ENCODE data around the gene APLF. TPM values are rescaled to one million over a fixed set of nuclear protein-coding genes. Genes with fewer than 3 reads are reported as not detected.

The APLF gene, protein sequence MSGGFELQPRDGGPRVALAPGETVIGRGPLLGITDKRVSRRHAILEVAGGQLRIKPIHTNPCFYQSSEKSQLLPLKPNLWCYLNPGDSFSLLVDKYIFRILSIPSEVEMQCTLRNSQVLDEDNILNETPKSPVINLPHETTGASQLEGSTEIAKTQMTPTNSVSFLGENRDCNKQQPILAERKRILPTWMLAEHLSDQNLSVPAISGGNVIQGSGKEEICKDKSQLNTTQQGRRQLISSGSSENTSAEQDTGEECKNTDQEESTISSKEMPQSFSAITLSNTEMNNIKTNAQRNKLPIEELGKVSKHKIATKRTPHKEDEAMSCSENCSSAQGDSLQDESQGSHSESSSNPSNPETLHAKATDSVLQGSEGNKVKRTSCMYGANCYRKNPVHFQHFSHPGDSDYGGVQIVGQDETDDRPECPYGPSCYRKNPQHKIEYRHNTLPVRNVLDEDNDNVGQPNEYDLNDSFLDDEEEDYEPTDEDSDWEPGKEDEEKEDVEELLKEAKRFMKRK
- 1.8 TPM in 2 replicates for polyA plus RNA-seq (2013)

- Histone ChIP-seq H3K79me1 (ENCODE audit: low read length) (peaks cover 8% of the 10 kb centered on the region), H3K4me2 (ENCODE audit: low read length) (peak within 1 kb of the TSS; percentile 82), H3K14ac (ENCODE audit: low read length) (peak within 1 kb of the TSS; percentile 100), H3K4me3 (ENCODE audit: low read depth, low read length) (peak within 1 kb of the TSS; percentile 98), H3K9me3 (ENCODE audit: insufficient read depth, low read depth, low read length) (no peaks in the 10 kb centered on the region), H2BK5ac (ENCODE audit: low read depth, low read length, poor library complexity) (peak within 1 kb of the TSS; percentile 99), H3K36me3 (ENCODE audit: control insufficient read depth in 1 of 2, insufficient read depth in 2 of 2, low read length in 2 of 2) (no peaks in the 10 kb centered on the region), H2BK12ac (ENCODE audit: low read length) (peak within 1 kb of the TSS; percentile 26), H2AFZ (ENCODE audit: insufficient read depth, low read length, poor library complexity) (peak within 1 kb of the TSS; percentile 100), H3K23ac (ENCODE audit: low read length) (no peak within 1 kb of the TSS), H3K4me1 (ENCODE audit: control insufficient read depth in 1 of 2, insufficient read depth in 2 of 2, low read length in 2 of 2) (no peaks in the 10 kb centered on the region), H4K8ac (ENCODE audit: low read depth, low read length) (peak within 1 kb of the TSS; percentile 100), H4K91ac (ENCODE audit: low read depth, low read length) (peak within 1 kb of the TSS; percentile 98), H4K12ac (ENCODE audit: low read depth, low read length) (peak within 1 kb of the TSS; percentile 98), H2AK5ac (ENCODE audit: low read length) (peak within 1 kb of the TSS; percentile 54), H3K4ac (ENCODE audit: low read depth, low read length) (peak within 1 kb of the TSS; percentile 92), H2BK120ac (ENCODE audit: insufficient read depth, low read length, poor library complexity) (peak within 1 kb of the TSS; percentile 94), H3K79me2 (ENCODE audit: control insufficient read depth, insufficient read depth, low read length, poor library complexity) (peaks cover 8% of the 10 kb centered on the region), H3K18ac (ENCODE audit: low read length) (peak within 1 kb of the TSS; percentile 99), H3K27me3 (ENCODE audit: insufficient read depth, low read length) (no peaks in the 10 kb centered on the region), H3K9ac (ENCODE audit: low read length) (peak within 1 kb of the TSS; percentile 96), H3K27ac (ENCODE audit: low read depth, low read length) (peak within 1 kb of the TSS; percentile 86)
- peak; percentile 98 to 99 for DNase-seq
- WGBS (ENCODE audit: extremely low coverage, insufficient coverage, insufficient read length) = no CpG with 5 or more reads among the region's 82 CpGs
These were observed at the start of gene APLF, which contains the start of gene FBXO48 for GRCh38 chr2:68467077-68467960. APLF (plus strand) TSS chr2:68467585; CDS start chr2:68467732, 147 bp downstream. FBXO48 (minus strand) TSS chr2:68467294; CDS start chr2:68465145, 2,149 bp downstream.

- H4K91ac ChIP-seq (ENCODE audit: low read depth, low read length) = no peak overlapping the region
- no peak overlapping the region for H3K4ac ChIP-seq (ENCODE audit: low read depth, low read length)
- no peak overlapping the region for H3K23ac ChIP-seq (ENCODE audit: low read length)
- no peak overlapping the region for H3K9ac ChIP-seq (ENCODE audit: low read length)
- H3K4me2 ChIP-seq (ENCODE audit: low read length) = no peak overlapping the region
- no peak overlapping the region for H2AFZ ChIP-seq (ENCODE audit: insufficient read depth, low read length, poor library complexity)
- no peaks in the 10 kb centered on the region for H3K36me3 ChIP-seq (ENCODE audit: control insufficient read depth in 1 of 2, insufficient read depth in 2 of 2, low read length in 2 of 2)
- no peak overlapping the region for H2BK5ac ChIP-seq (ENCODE audit: low read depth, low read length, poor library complexity)
- WGBS (ENCODE audit: extremely low coverage, insufficient coverage, insufficient read length) = no CpG with 5 or more reads among the region's 1 CpG
- H3K4me3 ChIP-seq (ENCODE audit: low read depth, low read length) = no peak overlapping the region
- no peak overlapping the region for H3K14ac ChIP-seq (ENCODE audit: low read length)
- DNase-seq = no peak
- H3K79me2 ChIP-seq (ENCODE audit: control insufficient read depth, insufficient read depth, low read length, poor library complexity) = no peaks in the 10 kb centered on the region
- H2BK120ac ChIP-seq (ENCODE audit: insufficient read depth, low read length, poor library complexity) = no peak overlapping the region
- H2AK5ac ChIP-seq (ENCODE audit: low read length) = no peak overlapping the region
- no peak overlapping the region for H2BK12ac ChIP-seq (ENCODE audit: low read length)
- no peak overlapping the region for H3K18ac ChIP-seq (ENCODE audit: low read length)
- no peaks in the 10 kb centered on the region for H3K79me1 ChIP-seq (ENCODE audit: low read length)
- no peaks in the 10 kb centered on the region for H3K4me1 ChIP-seq (ENCODE audit: control insufficient read depth in 1 of 2, insufficient read depth in 2 of 2, low read length in 2 of 2)
- no peaks in the 10 kb centered on the region for H3K9me3 ChIP-seq (ENCODE audit: insufficient read depth, low read depth, low read length)
- H3K27ac ChIP-seq (ENCODE audit: low read depth, low read length) = no peak overlapping the region
- no peaks in the 10 kb centered on the region for H3K27me3 ChIP-seq (ENCODE audit: insufficient read depth, low read length)
- no peak overlapping the region for H4K8ac ChIP-seq (ENCODE audit: low read depth, low read length)
- H4K12ac ChIP-seq (ENCODE audit: low read depth, low read length) = no peak overlapping the region
These were observed 49.5 kb upstream of the APLF start for GRCh38 chr2:68417926-68418325.

- no peaks in the 10 kb centered on the region for H3K4me1 ChIP-seq (ENCODE audit: control insufficient read depth in 1 of 2, insufficient read depth in 2 of 2, low read length in 2 of 2)
- no peak overlapping the region for H4K8ac ChIP-seq (ENCODE audit: low read depth, low read length)
- H2BK120ac ChIP-seq (ENCODE audit: insufficient read depth, low read length, poor library complexity) = no peak overlapping the region
- H4K91ac ChIP-seq (ENCODE audit: low read depth, low read length) = no peak overlapping the region
- H3K27me3 ChIP-seq (ENCODE audit: insufficient read depth, low read length) = no peaks in the 10 kb centered on the region
- DNase-seq = no peak
- no peak overlapping the region for H3K23ac ChIP-seq (ENCODE audit: low read length)
- no peak overlapping the region for H3K14ac ChIP-seq (ENCODE audit: low read length)
- H3K9ac ChIP-seq (ENCODE audit: low read length) = no peak overlapping the region
- no peak overlapping the region for H2AFZ ChIP-seq (ENCODE audit: insufficient read depth, low read length, poor library complexity)
- H3K36me3 ChIP-seq (ENCODE audit: control insufficient read depth in 1 of 2, insufficient read depth in 2 of 2, low read length in 2 of 2) = no peaks in the 10 kb centered on the region
- no peak overlapping the region for H3K27ac ChIP-seq (ENCODE audit: low read depth, low read length)
- no peak overlapping the region for H2BK12ac ChIP-seq (ENCODE audit: low read length)
- no peaks in the 10 kb centered on the region for H3K9me3 ChIP-seq (ENCODE audit: insufficient read depth, low read depth, low read length)
- WGBS (ENCODE audit: extremely low coverage, insufficient coverage, insufficient read length) = no CpG with 5 or more reads among the region's 1 CpG
- H2AK5ac ChIP-seq (ENCODE audit: low read length) = no peak overlapping the region
- no peak overlapping the region for H4K12ac ChIP-seq (ENCODE audit: low read depth, low read length)
- H3K4ac ChIP-seq (ENCODE audit: low read depth, low read length) = no peak overlapping the region
- H3K18ac ChIP-seq (ENCODE audit: low read length) = no peak overlapping the region
- no peaks in the 10 kb centered on the region for H3K79me1 ChIP-seq (ENCODE audit: low read length)
- H3K4me2 ChIP-seq (ENCODE audit: low read length) = no peak overlapping the region
- no peaks in the 10 kb centered on the region for H3K79me2 ChIP-seq (ENCODE audit: control insufficient read depth, insufficient read depth, low read length, poor library complexity)
- H2BK5ac ChIP-seq (ENCODE audit: low read depth, low read length, poor library complexity) = no peak overlapping the region
- H3K4me3 ChIP-seq (ENCODE audit: low read depth, low read length) = no peak overlapping the region
These were observed 49.0 kb upstream of the APLF start for GRCh38 chr2:68418419-68418818.

GRCh38 chr2:68418855-68419254 is 48.5 kb upstream of the APLF start:
- Histone ChIP-seq H4K8ac (ENCODE audit: low read depth, low read length) (no peak overlapping the region), H3K4me2 (ENCODE audit: low read length) (no peak overlapping the region), H3K23ac (ENCODE audit: low read length) (no peak overlapping the region), H3K18ac (ENCODE audit: low read length) (no peak overlapping the region), H3K79me2 (ENCODE audit: control insufficient read depth, insufficient read depth, low read length, poor library complexity) (no peaks in the 10 kb centered on the region), H3K79me1 (ENCODE audit: low read length) (no peaks in the 10 kb centered on the region), H3K14ac (ENCODE audit: low read length) (no peak overlapping the region), H3K4me1 (ENCODE audit: control insufficient read depth in 1 of 2, insufficient read depth in 2 of 2, low read length in 2 of 2) (no peaks in the 10 kb centered on the region), H4K91ac (ENCODE audit: low read depth, low read length) (no peak overlapping the region), H3K36me3 (ENCODE audit: control insufficient read depth in 1 of 2, insufficient read depth in 2 of 2, low read length in 2 of 2) (no peaks in the 10 kb centered on the region), H3K4ac (ENCODE audit: low read depth, low read length) (no peak overlapping the region), H2BK5ac (ENCODE audit: low read depth, low read length, poor library complexity) (no peak overlapping the region), H3K9me3 (ENCODE audit: insufficient read depth, low read depth, low read length) (no peaks in the 10 kb centered on the region), H3K27ac (ENCODE audit: low read depth, low read length) (no peak overlapping the region), H4K12ac (ENCODE audit: low read depth, low read length) (no peak overlapping the region), H3K9ac (ENCODE audit: low read length) (no peak overlapping the region), H3K4me3 (ENCODE audit: low read depth, low read length) (no peak overlapping the region), H2AFZ (ENCODE audit: insufficient read depth, low read length, poor library complexity) (no peak overlapping the region), H2BK120ac (ENCODE audit: insufficient read depth, low read length, poor library complexity) (no peak overlapping the region), H3K27me3 (ENCODE audit: insufficient read depth, low read length) (no peaks in the 10 kb centered on the region), H2AK5ac (ENCODE audit: low read length) (no peak overlapping the region), H2BK12ac (ENCODE audit: low read length) (no peak overlapping the region)
- WGBS (ENCODE audit: extremely low coverage, insufficient coverage, insufficient read length) = no CpG with 5 or more reads among the region's 3 CpGs
- no peak for DNase-seq

All from trophoblast cell (in vitro differentiated cells and primary cell).